GM12878 (cell line): ENCODE measurements around the gene TOMM34. TPM values are rescaled to one million over a fixed set of nuclear protein-coding genes. Genes with fewer than 3 reads are reported as not detected.

ENCODE experiments used
- ATAC-seq: fragments of 200-7000 bp; cut with Tn5 transposase; 3 replicates; pipeline ENCODE4 v1.9.1; 2020; ENCODE audit warnings: mild to moderate bottlenecking, moderate library complexity
- BruUV-seq: library from RNA; stranded (reverse); fragments of 400-500 nt; replicated peaks from 2 replicates; lab custom pipeline; 2021; lab: Mats Ljungman, UMichigan
- CTCF ChIA-PET: fragments of 300-600 bp; sonication (Branson Sonifier 250); formaldehyde crosslinking; extraction: SDS; loops from one replicate; lab custom pipeline; 2021; ENCODE audit warnings: inconsistent platforms; lab: Yijun Ruan, JAX
- POLR2A ChIA-PET: fragments of 350-600 bp; formaldehyde crosslinking; extraction: SDS; loops from one replicate; lab custom pipeline; 2021; ENCODE audit warnings: inconsistent platforms; lab: Charles Lee
- RAD21 ChIA-PET: fragments of 300-600 bp; sonication (Branson Sonifier 250); formaldehyde crosslinking; loops from one replicate; lab custom pipeline; 2023; ENCODE audit warnings: antibody characterized with exemption; ENCODE audit not compliant: unreplicated experiment; lab: Charles Lee
- SMC1A ChIA-PET: fragments of 300-600 bp; sonication (Branson Sonifier 250); formaldehyde crosslinking; loops from one replicate; lab custom pipeline; 2023; ENCODE audit not compliant: unreplicated experiment, uncharacterized antibody; lab: Charles Lee
- DNase-seq: peaks from one replicate; pipeline ENCODE4 v3.0.0-alpha.2; 2011; ENCODE audit warnings: low read depth, low spot score
- FAIRE-seq: peaks from 3 replicates; lab custom pipeline; 2011; peaks lifted over from hg19 to GRCh38; lab: Jason Lieb, UNC
- H2AFZ ChIP-seq: 2 replicates; pipeline ENCODE4 v1.6.0; 2011; ENCODE audit warnings: low read depth, low read length, control low read depth; ENCODE audit not compliant: control insufficient read depth
- H3K27ac ChIP-seq: 2 replicates; pipeline ENCODE4 v1.5.1; 2011; ENCODE audit warnings: control low read depth; ENCODE audit not compliant: control insufficient read depth, insufficient read depth
- H3K27me3 ChIP-seq, 2 experiments: replicated peaks in 1 of 2; 2 replicates each; pipeline versions ENCODE4 v1.6.0 to v1.6.1; 2011; ENCODE audit warnings: low read length in 1 of 2; ENCODE audit not compliant: control insufficient read depth in 2 of 2, insufficient read depth in 2 of 2
- H3K36me3 ChIP-seq, 2 experiments: 2 replicates each; pipeline ENCODE4 v1.5.1; 2011; ENCODE audit warnings: low read length in 1 of 2; ENCODE audit not compliant: control insufficient read depth in 2 of 2, insufficient read depth in 2 of 2
- H3K4me1 ChIP-seq: 2 replicates; pipeline ENCODE4 v1.6.1; 2011; ENCODE audit warnings: mild to moderate bottlenecking, low read length, moderate library complexity, mixed read lengths; ENCODE audit not compliant: control insufficient read depth, insufficient read depth
- H3K4me2 ChIP-seq: 2 replicates; pipeline ENCODE4 v1.6.0; 2011; ENCODE audit warnings: control low read depth; ENCODE audit not compliant: control insufficient read depth, insufficient read depth
- H3K4me3 ChIP-seq: fragments of 200-600 bp; sonication (generic); 2 replicates; pipeline ENCODE4 v1.5.1; 2016
- H3K79me2 ChIP-seq: 2 replicates; pipeline ENCODE4 v1.6.0; 2011; ENCODE audit warnings: low read length; ENCODE audit not compliant: control insufficient read depth, insufficient read depth
- H3K9ac ChIP-seq: 2 replicates; pipeline ENCODE4 v1.8.0; 2011; ENCODE audit warnings: low read length, control low read depth, mixed read lengths; ENCODE audit not compliant: control insufficient read depth, insufficient read depth
- H3K9me3 ChIP-seq: replicated peaks from 3 replicates; pipeline ENCODE4 v1.5.1; 2011; ENCODE audit warnings: mild to moderate bottlenecking, low read length; ENCODE audit not compliant: control insufficient read depth, insufficient read depth
- H4K20me1 ChIP-seq: 2 replicates; pipeline ENCODE4 v1.6.0; 2011; ENCODE audit not compliant: control insufficient read depth, insufficient read depth
- IKZF1 ChIP-seq: fragments of 450-650 bp; conservative IDR thresholded peaks from 2 replicates; pipeline ENCODE4 v1.6.1; 2017; ENCODE audit warnings: antibody characterized with exemption, mild to moderate bottlenecking
- JUNB ChIP-seq: IDR thresholded peaks from 2 replicates; pipeline ENCODE4 v1.6.1; 2016; ENCODE audit warnings: antibody characterized with exemption, mild to moderate bottlenecking
- NKRF ChIP-seq: fragments of 450-650 bp; conservative IDR thresholded peaks from 2 replicates; pipeline ENCODE4 v1.6.1; 2017; ENCODE audit warnings: mild to moderate bottlenecking, moderate library complexity
- NR2C2 ChIP-seq: IDR thresholded peaks from 2 replicates; pipeline ENCODE4 v1.6.1; 2011; ENCODE audit warnings: borderline replicate concordance, low read depth; ENCODE audit not compliant: control insufficient read depth, insufficient read length
- POLR2AphosphoS2 ChIP-seq: IDR thresholded peaks from 2 replicates; pipeline ENCODE4 v1.6.1; 2011; ENCODE audit warnings: low read depth, mild to moderate bottlenecking, low read length, improper control_type of control experiment, moderate library complexity
- POU2F2 ChIP-seq: IDR thresholded peaks from 3 replicates; pipeline ENCODE4 v1.6.1; 2011; ENCODE audit warnings: low read depth, mild to moderate bottlenecking, low read length, borderline replicate concordance
- SIN3A ChIP-seq: IDR thresholded peaks from 2 replicates; pipeline ENCODE4 v1.6.1; 2012; ENCODE audit warnings: low read depth, low read length, improper control_type of control experiment
- STAT3 ChIP-seq: IDR thresholded peaks from 2 replicates; pipeline ENCODE4 v1.6.1; 2011; ENCODE audit warnings: low read depth, low read length, improper control_type of control experiment
- ZBTB33 ChIP-seq: fragments of 450-650 bp; IDR thresholded peaks from 2 replicates; pipeline ENCODE4 v1.6.1; 2017; ENCODE audit warnings: mild to moderate bottlenecking
- WGBS: methylation state at CpG from one replicate; pipeline ENCODE4 v1.1.6; 2016; ENCODE audit warnings: low lambda C conversion rate; ENCODE audit not compliant: insufficient replicate concordance, insufficient coverage; ENCODE audit errors: missing lambda C conversion rate; 5-methylcytosine and 5-hydroxymethylcytosine counted together
- in situ Hi-C: fragments of 300-500 bp; cut with MboI; formaldehyde crosslinking; loops from 9 replicates; pipeline ENCODE4 v1.14.3; 2018; ENCODE audit warnings: mixed read lengths
- intact Hi-C: fragments of 100-400 bp; cut with micrococcal nuclease; formaldehyde crosslinking; loops from one replicate; pipeline ENCODE4 v1.14.2; 2022; ENCODE audit not compliant: unreplicated experiment
- polyA plus RNA-seq, 11 experiments: library from polyadenylated mRNA; depleted of rRNA in 4 of 11; unstranded in 6 of 11; stranded (reverse) in 5 of 11; fragments of >200 nt; fragmentation: Nextera tagmentation in 4 of 11; fragmentation: Illumina TruSeq in 1 of 11; extraction: Ambion mirVana in 4 of 11; extraction: Trizol in 1 of 11; gene quantifications; 1 replicate in 1 of 11; 2 replicates in 10 of 11; pipeline versions ENCODE4 v1.2.1 to v1.2.3, GENCODE V29; 2011 to 2016; ENCODE audit warnings: inconsistent platforms in 2 of 11, missing spikeins in 2 of 11, low read depth in 1 of 11
- total RNA-seq, 4 experiments: library from RNA; depleted of rRNA in 3 of 4; stranded (reverse); fragments of >200 nt in 3 of 4; fragmentation: Illumina TruSeq in 1 of 4; extraction: Trizol in 1 of 4; gene quantifications; 2 replicates each; pipeline versions ENCODE4 v1.2.1 to v1.2.3, GENCODE V29; 2013 to 2021

TOMM34 gene
- total and polyA plus RNA-seq, 10 of the 15 experiments (the other 5 are each of a cell fraction or from before 2014, with no cell fraction given): 14.0 to 73.8 (median 43.9) TPM

- intact Hi-C loops: no loop called here
- H3K36me3 ChIP-seq: peaks cover 3 to 26% of the 10 kb centered on the region in 2 experiments
- no peaks in the 10 kb centered on the region for H3K27me3 ChIP-seq
- H3K4me2 ChIP-seq: peak overlapping the region; percentile 72
- no peak for TF ChIP-seq STAT3
- peak; percentile 36 for TF ChIP-seq JUNB
- BruUV-seq: no TSS peak
- no peak overlapping the region for H2AFZ ChIP-seq
- no peaks in the 10 kb centered on the region for H4K20me1 ChIP-seq
- CTCF ChIA-PET: interaction anchor here (0.9 to 2.4 kb wide), 7 partner anchors 13 to 303 kb away, joined by 3 to 7 read pairs (median 4); partner anchors contain the start of gene TOMM34
- no peaks in the 10 kb centered on the region; the same call in 2 of the 3 replicates for H3K9me3 ChIP-seq
- RAD21 ChIA-PET: interaction anchor here (2.2 to 2.5 kb wide), 3 partner anchors 13 to 23 kb away, joined by 8 to 14 read pairs (median 10); partner anchors contain the start of gene STK4
- H3K4me1 ChIP-seq: peaks cover 5% of the 10 kb centered on the region; the same call in 1 of the 2 replicates
- SMC1A ChIA-PET: interaction anchor here (0.8 to 3.8 kb wide), 9 partner anchors 9 to 53 kb away, joined by 3 to 24 read pairs (median 3); partner anchors contain the start of gene TOMM34
- in situ Hi-C loops: no loop called here
- DNase-seq (no peak), FAIRE-seq (no peak), ATAC-seq (peak; percentile 52)
- H3K4me3 ChIP-seq: peak overlapping the region; percentile 51; the same call in 1 of the 2 replicates
- POLR2A ChIA-PET: interaction anchor here (1.2 kb wide), 1 partner anchor 20 kb away, joined by 3 read pairs; no protein-coding TSS in a partner anchor
- H3K27ac ChIP-seq: peak overlapping the region; percentile 69
- peaks cover 54% of the 10 kb centered on the region for H3K79me2 ChIP-seq
- peak overlapping the region; percentile 42; the same call in 1 of the 2 replicates for H3K9ac ChIP-seq
Measured at GRCh38 chr20:44990957-44991356, 30.8 kb upstream of the TOMM34 start.

GRCh38 chr20:44990425-44990824 is 30.2 kb upstream of the TOMM34 start:
- peaks cover 5% of the 10 kb centered on the region; the same call in 1 of the 2 replicates for H3K4me1 ChIP-seq
- TF ChIP-seq POLR2AphosphoS2: no peak
- no peak for TF ChIP-seq NR2C2
- no peak for TF ChIP-seq POU2F2
- TF ChIP-seq ZBTB33: no peak
- peak; percentile 35; the same call in 1 of the 2 replicates for TF ChIP-seq SIN3A
- TF ChIP-seq NKRF: no peak
- peak; percentile 38; the same call in 1 of the 2 replicates for TF ChIP-seq IKZF1

More at GRCh38 chr20:44990425-44990824, 30.2 kb upstream of the TOMM34 start:
- no peak overlapping the region; the same call in 1 of the 2 replicates for H2AFZ ChIP-seq
- 18% methylated on average over 3 of the region's 3 CpGs for WGBS
- ChIA-PET SMC1A (interaction anchor here (0.8 to 3.8 kb wide), 12 partner anchors 8 to 105 kb away, joined by 3 to 24 read pairs (median 4); partner anchors contain the start of gene TOMM34), CTCF (interaction anchor here (0.7 to 2.4 kb wide), 11 partner anchors 12 to 443 kb away, joined by 3 to 7 read pairs (median 4); partner anchors contain the start of gene TOMM34), RAD21 (interaction anchor here (2.2 to 2.5 kb wide), 3 partner anchors 12 to 23 kb away, joined by 8 to 14 read pairs (median 10); partner anchors contain the start of gene STK4), POLR2A (interaction anchor here (1.2 kb wide), 2 partner anchors 12 to 19 kb away, joined by 3 to 6 read pairs; no protein-coding TSS in a partner anchor)
- intact Hi-C loops (no loop called here), in situ Hi-C loops (no loop called here)
- peak overlapping the region; percentile 72 for H3K4me2 ChIP-seq
- H3K27me3 ChIP-seq: no peaks in the 10 kb centered on the region
- no TSS peak for BruUV-seq
- FAIRE-seq (no peak), ATAC-seq (peak; percentile 80), DNase-seq (no peak)
- peaks cover 54% of the 10 kb centered on the region for H3K79me2 ChIP-seq
- peak overlapping the region; percentile 51; the same call in 1 of the 2 replicates for H3K4me3 ChIP-seq
- H3K9ac ChIP-seq: peak overlapping the region; percentile 42; the same call in 1 of the 2 replicates
- H3K36me3 ChIP-seq: peaks cover 5 to 24% of the 10 kb centered on the region in 2 experiments
- H3K9me3 ChIP-seq: no peaks in the 10 kb centered on the region; the same call in 2 of the 3 replicates
- peak overlapping the region; percentile 69 for H3K27ac ChIP-seq
- no peaks in the 10 kb centered on the region for H4K20me1 ChIP-seq
